ENCODE results near the gene OR10AD1. TPM values are rescaled to one million over a fixed set of nuclear protein-coding genes. Genes with fewer than 3 reads are reported as not detected.
A peak's percentile ranks its signal among the peaks of the same experiment; 100 is the strongest.

The OR10AD1 gene
- total and polyA plus RNA-seq, 2 donors (not counting 1 experiment from before 2014, with no cell fraction given): not detected

- Histone ChIP-seq H4K20me1 (ENCODE audit: control insufficient read depth, extremely low read depth, insufficient read depth, low read length) (no peaks in the 10 kb centered on the region), H3K4me3 (replicated peaks in 1 of 4; ENCODE audit: control extremely low read depth in 1 of 4, insufficient read depth in 1 of 4, low read depth in 3 of 4, low read length in 4 of 4) (peak overlapping the region; percentile 63 to 82 (median 80)), H3K9me3 (ENCODE audit: control insufficient read depth, insufficient read depth, low read depth, low read length) (no peaks in the 10 kb centered on the region), H3K79me2 (ENCODE audit: control insufficient read depth, insufficient read depth, low read length) (no peaks in the 10 kb centered on the region), H3K9ac (ENCODE audit: insufficient read depth, low read length) (no peak overlapping the region), H3K27ac (ENCODE audit: insufficient read depth, low read length) (no peak overlapping the region), H2AFZ (ENCODE audit: low read length) (peak overlapping the region; percentile 95), H3K36me3 (ENCODE audit: control insufficient read depth, insufficient read depth, low read length) (no peaks in the 10 kb centered on the region), H3K4me2 (ENCODE audit: extremely low read depth, insufficient read depth, low read length) (peak overlapping the region; percentile 65), H3K27me3 (ENCODE audit: control insufficient read depth, insufficient read depth, low read length) (peaks cover 56% of the 10 kb centered on the region), H3K4me1 (ENCODE audit: control insufficient read depth, extremely low read depth, insufficient read depth, low read length) (peaks cover 4% of the 10 kb centered on the region)
- DNase-seq (ENCODE audit: low read depth in 2 of 2): no peak
- TF ChIP-seq, protein P1, sequence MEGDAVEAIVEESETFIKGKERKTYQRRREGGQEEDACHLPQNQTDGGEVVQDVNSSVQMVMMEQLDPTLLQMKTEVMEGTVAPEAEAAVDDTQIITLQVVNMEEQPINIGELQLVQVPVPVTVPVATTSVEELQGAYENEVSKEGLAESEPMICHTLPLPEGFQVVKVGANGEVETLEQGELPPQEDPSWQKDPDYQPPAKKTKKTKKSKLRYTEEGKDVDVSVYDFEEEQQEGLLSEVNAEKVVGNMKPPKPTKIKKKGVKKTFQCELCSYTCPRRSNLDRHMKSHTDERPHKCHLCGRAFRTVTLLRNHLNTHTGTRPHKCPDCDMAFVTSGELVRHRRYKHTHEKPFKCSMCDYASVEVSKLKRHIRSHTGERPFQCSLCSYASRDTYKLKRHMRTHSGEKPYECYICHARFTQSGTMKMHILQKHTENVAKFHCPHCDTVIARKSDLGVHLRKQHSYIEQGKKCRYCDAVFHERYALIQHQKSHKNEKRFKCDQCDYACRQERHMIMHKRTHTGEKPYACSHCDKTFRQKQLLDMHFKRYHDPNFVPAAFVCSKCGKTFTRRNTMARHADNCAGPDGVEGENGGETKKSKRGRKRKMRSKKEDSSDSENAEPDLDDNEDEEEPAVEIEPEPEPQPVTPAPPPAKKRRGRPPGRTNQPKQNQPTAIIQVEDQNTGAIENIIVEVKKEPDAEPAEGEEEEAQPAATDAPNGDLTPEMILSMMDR (conservative IDR thresholded peaks at IDR 0.05 in 1 of 2, IDR thresholded peaks at IDR 0.05 in 1 of 2; ENCODE audit: low read depth in 1 of 2, low read length in 2 of 2): no peak
- no peak for TF ChIP-seq EZH2 (IDR thresholded peaks at IDR 0.05; ENCODE audit: low read length, missing control alignments)
Measured at GRCh38 chr12:48182631-48183030, 20.5 kb downstream of the OR10AD1 start.

GRCh38 chr12:48180857-48181495, 22.1 kb downstream of the OR10AD1 start:
- H3K36me3 ChIP-seq (ENCODE audit: control insufficient read depth, insufficient read depth, low read length): no peaks in the 10 kb centered on the region
- H3K4me2 ChIP-seq (ENCODE audit: extremely low read depth, insufficient read depth, low read length): no peak overlapping the region
- H3K9me3 ChIP-seq (ENCODE audit: control insufficient read depth, insufficient read depth, low read depth, low read length): no peaks in the 10 kb centered on the region
- no peak overlapping the region for H2AFZ ChIP-seq (ENCODE audit: low read length)
- no peak overlapping the region for H3K27ac ChIP-seq (ENCODE audit: insufficient read depth, low read length)
- no peak for DNase-seq (ENCODE audit: low read depth in 2 of 2)
- no peak overlapping the region for H3K9ac ChIP-seq (ENCODE audit: insufficient read depth, low read length)
- no peak overlapping the region for H3K4me3 ChIP-seq (replicated peaks in 1 of 4; ENCODE audit: control extremely low read depth in 1 of 4, insufficient read depth in 1 of 4, low read depth in 3 of 4, low read length in 4 of 4)
- TF ChIP-seq, protein P1 (conservative IDR thresholded peaks at IDR 0.05 in 1 of 2, IDR thresholded peaks at IDR 0.05 in 1 of 2; ENCODE audit: low read depth in 1 of 2, low read length in 2 of 2): no peak
- no peak for TF ChIP-seq EZH2 (IDR thresholded peaks at IDR 0.05; ENCODE audit: low read length, missing control alignments)
- H3K4me1 ChIP-seq (ENCODE audit: control insufficient read depth, extremely low read depth, insufficient read depth, low read length): peaks cover 4% of the 10 kb centered on the region
- H4K20me1 ChIP-seq (ENCODE audit: control insufficient read depth, extremely low read depth, insufficient read depth, low read length): no peaks in the 10 kb centered on the region
- no peaks in the 10 kb centered on the region for H3K79me2 ChIP-seq (ENCODE audit: control insufficient read depth, insufficient read depth, low read length)
- H3K27me3 ChIP-seq (ENCODE audit: control insufficient read depth, insufficient read depth, low read length): peaks cover 62% of the 10 kb centered on the region

- TF ChIP-seq, protein P1 (conservative IDR thresholded peaks at IDR 0.05 in 1 of 2, IDR thresholded peaks at IDR 0.05 in 1 of 2; ENCODE audit: low read depth in 1 of 2, low read length in 2 of 2): no peak
- no peak for TF ChIP-seq EZH2 (IDR thresholded peaks at IDR 0.05; ENCODE audit: low read length, missing control alignments)
- Histone ChIP-seq H3K9me3 (ENCODE audit: control insufficient read depth, insufficient read depth, low read depth, low read length) (no peaks in the 10 kb centered on the region), H3K4me1 (ENCODE audit: control insufficient read depth, extremely low read depth, insufficient read depth, low read length) (peaks cover 4% of the 10 kb centered on the region), H3K4me3 (replicated peaks in 1 of 4; ENCODE audit: control extremely low read depth in 1 of 4, insufficient read depth in 1 of 4, low read depth in 3 of 4, low read length in 4 of 4) (no peak overlapping the region), H3K27ac (ENCODE audit: insufficient read depth, low read length) (no peak overlapping the region), H3K9ac (ENCODE audit: insufficient read depth, low read length) (no peak overlapping the region), H3K4me2 (ENCODE audit: extremely low read depth, insufficient read depth, low read length) (no peak overlapping the region), H3K79me2 (ENCODE audit: control insufficient read depth, insufficient read depth, low read length) (no peaks in the 10 kb centered on the region), H3K36me3 (ENCODE audit: control insufficient read depth, insufficient read depth, low read length) (no peaks in the 10 kb centered on the region), H4K20me1 (ENCODE audit: control insufficient read depth, extremely low read depth, insufficient read depth, low read length) (no peaks in the 10 kb centered on the region), H2AFZ (ENCODE audit: low read length) (no peak overlapping the region), H3K27me3 (ENCODE audit: control insufficient read depth, insufficient read depth, low read length) (peaks cover 57% of the 10 kb centered on the region)
- no peak for DNase-seq (ENCODE audit: low read depth in 2 of 2)
Measured at GRCh38 chr12:48180424-48180823, 22.7 kb downstream of the OR10AD1 start.

Measured in fibroblast of lung (primary cell).